Left lobe of liver (tissue), 2 donors: ENCODE data around the gene ZFYVE28. TPM values are rescaled to one million over a fixed set of nuclear protein-coding genes. Genes with fewer than 3 reads are reported as not detected.

Experiments used
- ATAC-seq: fragments of 200-7000 bp; cut with Tn5 transposase; one replicate; pipeline ENCODE4 v1.9.1; 2020; ENCODE audit warnings: mild to moderate bottlenecking, moderate library complexity
- DNase-seq: peaks from one replicate; pipeline ENCODE4 v3.0.0-alpha.2; 2020; ENCODE audit warnings: low spot score
- total RNA-seq: library from RNA; stranded (reverse); gene quantifications from one replicate; pipeline ENCODE4 v1.2.1, GENCODE V29; 2021
- donor health status: DM: no; HTN: no; CAD: no; lungs with moderate emphysema.
- donor health status: DM: no; HTN: yes; CAD: no.

Gene ZFYVE28
- total RNA-seq, 1 donor from 2014 or later, result 12.7 TPM

DNA sequence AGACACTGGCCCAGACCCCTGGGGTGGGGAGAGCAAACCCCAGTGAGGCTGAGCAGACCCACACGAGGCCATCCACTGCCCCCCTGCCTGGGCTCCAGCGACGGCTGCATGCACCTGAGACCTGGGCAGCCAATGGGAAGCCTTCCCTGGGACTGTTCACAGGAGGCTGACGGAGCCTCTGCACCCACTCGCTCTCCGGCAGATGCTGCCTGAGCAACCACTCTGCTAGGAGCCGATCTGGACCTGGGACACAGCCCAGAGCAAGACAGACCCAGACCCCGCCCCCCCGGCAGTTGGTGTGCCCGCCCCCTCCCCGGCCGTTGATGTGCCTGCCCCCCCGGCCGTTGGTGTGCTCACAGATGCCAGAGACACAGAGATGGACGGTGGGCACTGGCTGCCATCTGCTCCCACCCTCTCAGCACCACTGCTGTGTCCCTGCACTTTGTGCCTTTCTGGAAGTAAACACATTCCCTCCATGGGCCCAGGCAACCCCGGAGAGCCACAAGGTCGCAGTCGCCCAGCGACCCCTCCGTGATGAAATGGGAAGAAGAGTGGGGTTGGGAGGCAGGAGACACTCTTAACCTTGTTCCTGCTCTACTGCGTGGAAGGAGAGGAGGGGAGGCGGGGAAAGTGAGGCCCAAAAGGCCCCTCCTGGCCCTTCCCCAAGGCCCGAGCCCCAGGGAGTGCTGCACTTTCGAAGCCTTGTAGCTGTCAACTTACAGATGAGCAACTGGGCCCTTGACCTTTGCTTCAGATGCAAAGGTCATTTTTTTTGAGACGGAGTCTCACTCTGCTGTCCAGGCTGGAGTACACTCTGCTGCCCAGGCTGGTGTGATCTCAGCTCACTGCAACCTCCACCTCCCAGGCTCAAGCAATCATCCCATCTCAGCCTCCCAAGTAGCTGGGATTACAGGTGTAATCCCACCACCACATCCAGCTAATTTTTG lies 62.0 kb downstream of the ZFYVE28 start:
- ATAC-seq, result no peak
- DNase-seq, result no peak

DNA sequence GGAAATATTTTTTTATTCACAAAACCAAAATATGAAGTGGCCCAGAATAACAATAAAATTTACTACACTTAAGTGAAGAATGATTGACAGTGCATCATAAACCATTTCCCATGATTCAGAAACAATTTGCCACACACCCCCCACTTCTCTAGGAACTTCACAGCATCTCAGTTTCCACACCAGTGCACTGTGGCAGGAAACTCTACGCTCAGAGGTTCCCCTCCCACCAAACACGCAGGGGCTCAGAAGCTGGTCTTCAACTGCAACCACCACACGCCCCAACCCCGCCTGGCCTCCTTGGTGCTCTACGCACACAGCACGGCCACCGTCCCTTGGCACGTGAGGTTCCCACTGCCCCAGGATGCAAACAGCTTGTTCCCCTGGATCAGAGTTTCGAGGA lies 63.7 kb downstream of the ZFYVE28 start:
- no peak for DNase-seq

GRCh38 chr4:2354118-2354517 lies 64.3 kb downstream of the ZFYVE28 start:
- no peak for DNase-seq
- no peak for ATAC-seq

More for the DNA sequence above, 63.7 kb downstream of the ZFYVE28 start:
- no peak for ATAC-seq

GRCh38 chr4:2353222-2354107 lies 65.0 kb downstream of the ZFYVE28 start:
- peak; percentile 41 for DNase-seq
- no peak for ATAC-seq

DNA sequence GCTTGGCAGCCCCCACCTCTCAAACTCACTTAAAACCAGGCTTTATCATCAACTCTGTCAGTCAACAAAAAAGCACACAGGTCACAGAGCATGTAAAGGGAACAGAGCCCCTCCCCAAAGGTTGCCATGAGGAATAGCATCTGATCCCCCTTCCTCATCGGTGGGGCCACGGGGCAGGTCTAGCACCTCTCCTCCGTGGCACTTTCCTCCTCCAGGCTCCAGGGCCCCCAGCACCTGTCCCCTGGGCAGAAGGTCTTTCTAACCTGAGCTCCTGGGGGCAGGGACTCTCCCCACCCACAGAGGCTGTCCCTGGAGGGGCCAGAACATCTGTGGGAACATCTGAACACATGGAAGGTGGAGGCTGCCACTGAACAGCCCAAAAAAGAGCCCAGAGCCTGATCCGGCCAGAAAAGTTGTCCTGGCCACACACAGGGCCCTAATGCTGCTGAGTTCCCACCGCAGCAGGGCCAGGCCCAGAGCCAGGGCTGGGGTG lies 65.7 kb downstream of the ZFYVE28 start:
- ATAC-seq, result no peak

DNA sequence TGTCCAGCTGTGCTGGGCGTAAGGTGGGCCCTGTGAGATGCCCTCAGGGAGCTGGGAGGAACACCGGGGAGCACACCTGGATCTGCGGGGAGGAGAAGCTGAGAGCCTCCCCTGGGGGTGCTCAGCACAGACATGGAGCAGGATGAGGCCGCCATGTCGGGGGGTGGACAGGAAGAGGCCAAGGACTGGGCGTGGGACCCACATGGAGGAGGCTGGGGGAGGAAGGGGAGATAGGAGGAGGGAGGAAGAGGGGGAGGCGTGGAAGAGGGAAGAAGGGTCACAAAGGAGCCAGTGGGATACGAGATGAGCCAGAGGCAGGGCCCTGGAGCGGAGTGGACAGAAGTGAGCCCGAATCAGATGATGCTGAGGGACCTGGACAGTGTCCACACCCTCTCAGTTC lies 66.3 kb downstream of the ZFYVE28 start:
- ATAC-seq, result no peak
- DNase-seq, result peak; percentile 21

More for the DNA sequence above, 65.7 kb downstream of the ZFYVE28 start:
- DNase-seq, result peak; percentile 24

- ATAC-seq (no peak), DNase-seq (peak; percentile 28)
Observed at GRCh38 chr4:2350982-2351381, 67.5 kb downstream of the ZFYVE28 start.

GRCh38 chr4:2348786-2349185 lies 69.7 kb downstream of the ZFYVE28 start:
- DNase-seq (no peak), ATAC-seq (no peak)

- DNase-seq, result no peak
- ATAC-seq, result no peak
Observed at GRCh38 chr4:2347190-2347589, 71.3 kb downstream of the ZFYVE28 start.

DNA sequence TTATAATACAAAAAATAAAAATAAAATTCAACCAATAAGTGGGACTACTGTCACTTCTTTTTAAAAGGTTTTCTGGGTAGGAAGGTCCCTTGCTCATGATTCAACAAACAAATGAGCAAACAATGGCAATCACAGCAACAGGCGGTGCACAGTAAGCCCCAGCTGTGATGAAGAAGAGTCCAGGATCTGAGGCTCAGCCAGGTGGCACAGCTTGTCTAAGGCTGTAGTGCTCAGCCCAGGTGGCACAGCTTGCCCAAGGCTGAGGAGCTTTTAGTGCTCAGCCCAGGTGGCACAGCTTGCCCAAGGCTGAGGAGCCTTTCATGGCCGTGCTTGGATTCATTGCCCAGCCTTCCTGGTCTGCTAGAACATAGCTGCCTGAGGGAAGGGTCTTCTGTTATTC lies 75.0 kb downstream of the ZFYVE28 start:
- ATAC-seq (no peak), DNase-seq (no peak)

GRCh38 chr4:2341911-2342652 lies 76.4 kb downstream of the ZFYVE28 start:
- ATAC-seq (no peak), DNase-seq (no peak)

DNA sequence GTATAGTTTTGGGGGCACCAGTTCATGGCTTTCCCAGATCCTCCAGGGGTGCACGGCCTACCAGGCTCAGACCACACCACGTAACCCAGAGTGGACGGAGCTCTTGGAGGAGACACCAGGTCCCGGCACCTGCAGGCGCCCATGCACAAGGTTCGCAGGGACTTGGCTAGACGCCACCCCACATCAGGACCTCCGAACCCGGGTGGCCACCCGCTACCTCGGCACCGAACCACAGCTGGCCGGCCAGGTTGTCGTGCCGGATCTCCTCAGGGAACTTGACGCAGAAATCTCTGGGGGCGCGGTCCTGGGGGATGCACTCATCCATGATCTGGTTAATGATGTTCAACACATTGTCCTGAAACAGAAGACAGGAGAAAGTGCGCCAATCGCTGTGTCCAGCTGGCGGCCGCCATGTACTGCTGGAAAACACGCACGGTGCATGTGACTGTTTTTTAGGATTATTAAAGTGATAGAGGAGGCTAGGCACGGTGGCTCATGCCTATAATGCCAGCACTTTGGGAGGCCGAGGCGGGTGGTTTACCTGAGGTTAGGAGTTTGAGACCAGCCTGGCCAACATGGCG lies 77.1 kb downstream of the ZFYVE28 start:
- DNase-seq (peak; percentile 44), ATAC-seq (no peak)

DNA sequence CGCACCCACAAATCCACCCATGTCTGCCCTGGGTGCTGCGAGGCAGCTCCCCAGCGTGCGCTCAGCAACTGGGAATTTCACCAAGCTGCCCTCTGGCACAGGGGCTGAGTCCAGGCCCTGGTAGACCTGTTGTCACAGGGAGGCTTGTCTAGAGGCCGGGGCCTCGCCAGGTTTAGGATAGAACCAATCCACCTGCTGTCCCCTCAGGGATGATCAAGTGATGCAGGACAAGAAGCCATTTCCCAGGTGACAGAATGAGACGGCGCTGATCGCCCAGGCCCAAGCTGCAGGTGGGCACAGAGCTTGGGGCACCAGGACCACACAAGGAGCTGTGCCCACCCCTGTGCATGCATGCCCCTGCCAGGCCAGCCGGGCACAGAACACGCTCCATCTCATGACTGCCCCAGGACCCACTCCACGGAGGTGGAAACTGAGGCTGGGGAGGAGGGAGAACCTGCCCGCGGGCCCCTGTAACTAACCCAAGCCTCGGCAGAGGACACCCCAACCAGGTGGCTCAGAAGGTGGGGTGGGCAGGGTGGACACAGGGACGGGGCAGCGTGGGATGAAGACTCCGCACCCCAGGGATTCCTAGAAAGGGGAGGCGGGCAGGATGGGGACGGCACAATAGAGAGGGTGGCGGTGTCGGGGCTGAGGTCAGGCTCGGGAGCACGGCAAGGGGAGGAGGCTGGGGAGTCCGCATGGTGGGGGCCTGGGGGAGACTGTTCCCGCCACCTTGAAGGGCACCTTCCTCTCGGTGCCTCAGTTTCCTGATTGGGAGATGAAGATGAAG lies 78.0 kb downstream of the ZFYVE28 start:
- ATAC-seq, result no peak
- DNase-seq, result no peak

- no peak for ATAC-seq
Observed at GRCh38 chr4:2339458-2340271, 78.8 kb downstream of the ZFYVE28 start.

GRCh38 chr4:2338754-2339457 lies 79.5 kb downstream of the ZFYVE28 start:
- DNase-seq, result peak; percentile 35
- ATAC-seq, result no peak

More at GRCh38 chr4:2339458-2340271, 78.8 kb downstream of the ZFYVE28 start:
- DNase-seq, result peak; percentile 39

GRCh38 chr4:2337896-2338295 lies 80.5 kb downstream of the ZFYVE28 start:
- ATAC-seq (no peak), DNase-seq (peak; percentile 38)

DNA sequence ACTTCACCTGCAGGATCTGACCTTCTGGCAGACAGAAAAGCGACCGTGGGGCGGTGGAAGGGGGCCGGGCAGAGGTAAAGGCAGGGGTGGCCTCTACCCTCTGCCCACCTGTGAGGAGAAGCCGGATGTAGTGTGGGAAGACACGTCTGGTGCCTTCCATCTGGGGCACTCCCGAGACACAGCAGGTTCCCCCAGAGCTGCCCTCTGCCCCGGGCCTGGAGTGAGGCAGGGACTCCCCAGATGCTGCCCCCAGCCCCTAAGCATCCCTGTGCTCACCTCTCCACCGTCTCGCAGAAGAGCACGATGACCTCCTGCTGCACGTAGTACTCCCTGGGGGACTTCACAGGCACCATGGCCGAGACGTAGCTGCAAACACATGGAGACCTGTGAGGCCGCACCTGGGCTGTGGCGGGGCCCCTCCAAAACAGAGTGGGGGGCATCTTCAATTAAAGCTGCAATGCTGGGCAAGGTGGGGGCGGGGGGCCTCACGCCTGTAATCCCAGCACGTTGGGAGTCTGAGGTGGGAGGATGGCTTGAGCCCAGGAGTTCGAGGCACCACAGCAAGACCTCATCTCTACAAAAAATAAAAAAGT lies 81.2 kb downstream of the ZFYVE28 start:
- ATAC-seq, result no peak
- peak; percentile 37 for DNase-seq

GRCh38 chr4:2336659-2337058 lies 81.8 kb downstream of the ZFYVE28 start:
- ATAC-seq, result no peak
- DNase-seq, result no peak
